ENCODE data around the gene SOX8.

The SOX8 gene

DNA sequence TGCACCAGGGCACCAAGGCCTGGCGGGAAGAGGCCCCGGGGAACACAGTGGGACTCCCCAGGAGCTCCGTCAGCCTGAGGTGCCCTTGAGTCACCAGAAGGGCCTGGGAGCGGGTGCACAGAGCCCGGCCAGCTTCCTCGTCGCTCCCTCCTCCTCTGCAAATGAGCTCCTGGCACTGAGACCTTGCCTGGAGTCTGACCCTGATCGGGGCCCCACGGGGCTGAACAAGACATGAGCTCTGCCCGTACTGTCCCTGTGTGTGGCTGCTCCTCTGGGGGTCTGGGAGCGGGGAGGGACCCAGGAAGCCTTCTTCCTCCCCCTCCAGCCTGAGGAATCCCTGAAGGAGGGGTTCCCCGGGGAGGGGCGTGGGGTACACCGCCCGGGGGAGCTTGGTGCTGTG, 54.6 kb downstream of the SOX8 start:
- no peak overlapping the region for H3K4me3 ChIP-seq (ENCODE audit: low read depth, low read length)
- TF ChIP-seq, protein P1, sequence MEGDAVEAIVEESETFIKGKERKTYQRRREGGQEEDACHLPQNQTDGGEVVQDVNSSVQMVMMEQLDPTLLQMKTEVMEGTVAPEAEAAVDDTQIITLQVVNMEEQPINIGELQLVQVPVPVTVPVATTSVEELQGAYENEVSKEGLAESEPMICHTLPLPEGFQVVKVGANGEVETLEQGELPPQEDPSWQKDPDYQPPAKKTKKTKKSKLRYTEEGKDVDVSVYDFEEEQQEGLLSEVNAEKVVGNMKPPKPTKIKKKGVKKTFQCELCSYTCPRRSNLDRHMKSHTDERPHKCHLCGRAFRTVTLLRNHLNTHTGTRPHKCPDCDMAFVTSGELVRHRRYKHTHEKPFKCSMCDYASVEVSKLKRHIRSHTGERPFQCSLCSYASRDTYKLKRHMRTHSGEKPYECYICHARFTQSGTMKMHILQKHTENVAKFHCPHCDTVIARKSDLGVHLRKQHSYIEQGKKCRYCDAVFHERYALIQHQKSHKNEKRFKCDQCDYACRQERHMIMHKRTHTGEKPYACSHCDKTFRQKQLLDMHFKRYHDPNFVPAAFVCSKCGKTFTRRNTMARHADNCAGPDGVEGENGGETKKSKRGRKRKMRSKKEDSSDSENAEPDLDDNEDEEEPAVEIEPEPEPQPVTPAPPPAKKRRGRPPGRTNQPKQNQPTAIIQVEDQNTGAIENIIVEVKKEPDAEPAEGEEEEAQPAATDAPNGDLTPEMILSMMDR (IDR thresholded peaks at IDR 0.05; ENCODE audit: borderline replicate concordance, insufficient read depth, low read depth, low read length) = no peak

Measured in GM12875 (cell line).